Stomach smooth muscle (tissue), 2 donors: ENCODE measurements around the gene CADPS.

Source experiments
- H3K27ac ChIP-seq: one replicate; pipeline ENCODE4 v1.7.0; 2013; ENCODE audit warnings: mild to moderate bottlenecking, low read length, inconsistent platforms
- H3K27me3 ChIP-seq, 2 donors: one replicate each; pipeline ENCODE4 v1.7.0; 2013; ENCODE audit warnings: low read length in 2 of 2; ENCODE audit not compliant: insufficient read depth in 2 of 2, control insufficient read depth in 1 of 2
- H3K36me3 ChIP-seq, 2 donors: one replicate each; pipeline ENCODE4 v1.7.0; 2013; ENCODE audit warnings: low read length in 2 of 2; ENCODE audit not compliant: control insufficient read depth in 2 of 2, insufficient read depth in 2 of 2
- H3K4me1 ChIP-seq: one replicate; pipeline ENCODE4 v1.7.0; 2013; ENCODE audit warnings: low read length; ENCODE audit not compliant: control insufficient read depth, insufficient read depth
- H3K4me3 ChIP-seq, 2 donors: one replicate each; pipeline ENCODE4 v1.7.0; 2013; ENCODE audit warnings: low read length in 2 of 2
- H3K9ac ChIP-seq, 2 donors: one replicate each; pipeline ENCODE4 v1.7.0; 2013; ENCODE audit warnings: low read length in 2 of 2, mild to moderate bottlenecking in 1 of 2
- H3K9me3 ChIP-seq, 2 donors: one replicate each; pipeline ENCODE4 v1.7.0; 2013; ENCODE audit warnings: low read length in 2 of 2; ENCODE audit not compliant: control insufficient read depth in 2 of 2
- donor health status: healthy.
- donor health status: Pancreatic carcinoma.

CADPS gene

DNA sequence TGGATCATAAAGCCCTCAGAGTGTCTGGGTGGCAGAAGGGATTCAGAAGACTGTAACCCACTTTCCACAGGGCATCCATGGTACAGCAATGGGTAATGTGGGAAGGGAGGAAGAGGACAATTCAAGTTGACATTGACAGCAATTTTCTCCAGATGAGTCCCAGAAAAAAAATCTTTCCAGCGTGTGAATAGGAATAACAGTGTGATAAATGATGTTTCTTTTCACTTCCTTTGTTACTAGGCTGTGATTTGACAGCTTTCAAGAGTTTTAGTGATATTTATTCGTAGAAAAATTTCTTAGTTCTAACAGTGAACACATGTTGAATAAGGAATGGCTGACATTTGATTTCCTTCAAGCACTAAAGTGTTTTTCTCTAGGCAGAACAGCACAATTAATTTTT, 186.4 kb downstream of the CADPS start:
- peak overlapping the region; percentile 12 for H3K27ac ChIP-seq
- H3K4me3 ChIP-seq: no peak overlapping the region
- H3K9me3 ChIP-seq: no peaks in the 10 kb centered on the region
- H3K4me1 ChIP-seq: peaks cover 4% of the 10 kb centered on the region
- no peak overlapping the region for H3K9ac ChIP-seq
- H3K27me3 ChIP-seq: no peaks in the 10 kb centered on the region
- no peaks in the 10 kb centered on the region for H3K36me3 ChIP-seq

- peaks cover 4% of the 10 kb centered on the region for H3K4me1 ChIP-seq
- no peak overlapping the region for H3K9ac ChIP-seq
- peak overlapping the region; percentile 12 for H3K27ac ChIP-seq
- no peaks in the 10 kb centered on the region for H3K27me3 ChIP-seq
- no peak overlapping the region for H3K4me3 ChIP-seq
- H3K9me3 ChIP-seq: no peaks in the 10 kb centered on the region
- H3K36me3 ChIP-seq: no peaks in the 10 kb centered on the region
These were observed 187.2 kb downstream of the CADPS start for GRCh38 chr3:62688050-62688449.

DNA sequence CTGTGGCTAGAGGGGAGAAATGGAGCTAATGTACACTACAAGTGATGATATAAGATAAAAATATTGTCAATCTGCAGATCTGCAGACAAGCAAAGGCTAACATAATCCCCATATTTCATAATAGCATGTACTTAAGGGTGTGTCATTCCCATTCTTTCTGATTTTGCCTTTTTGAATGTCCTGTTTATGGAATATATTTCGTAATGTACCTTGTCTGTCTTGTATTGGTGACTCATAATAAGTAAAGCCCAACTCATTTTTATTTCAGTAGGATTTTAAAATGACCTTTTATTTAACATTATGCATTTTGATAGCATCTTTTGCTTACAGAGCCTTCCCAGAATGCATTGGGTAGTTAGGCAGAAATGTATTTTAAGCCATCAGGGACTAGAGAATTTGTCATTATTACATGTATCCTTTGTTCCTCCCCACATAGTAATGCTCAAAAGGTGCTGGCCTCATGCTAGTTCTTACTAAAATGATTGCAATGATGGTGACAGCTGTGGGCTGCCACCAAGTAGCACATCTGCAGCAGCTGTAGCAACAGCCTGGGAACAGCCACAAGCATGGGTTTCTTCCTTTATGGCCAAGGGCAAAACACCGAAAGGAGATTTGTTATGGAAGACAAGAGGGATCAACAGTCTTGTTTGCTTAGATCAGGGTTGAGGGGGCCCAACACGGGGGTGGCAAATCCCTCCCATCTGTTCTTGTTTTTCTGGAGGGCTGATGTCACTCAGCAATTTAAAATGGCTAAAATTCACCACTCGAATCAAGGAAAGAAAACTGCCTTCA, 188.5 kb downstream of the CADPS start:
- Histone ChIP-seq H3K4me3 (no peak overlapping the region), H3K4me1 (peaks cover 4% of the 10 kb centered on the region), H3K36me3 (no peaks in the 10 kb centered on the region), H3K27ac (no peak overlapping the region), H3K27me3 (no peaks in the 10 kb centered on the region), H3K9me3 (no peaks in the 10 kb centered on the region), H3K9ac (no peak overlapping the region)

GRCh38 chr3:62682826-62683225, 192.4 kb downstream of the CADPS start:
- Histone ChIP-seq H3K4me1 (no peaks in the 10 kb centered on the region), H3K4me3 (no peak overlapping the region), H3K36me3 (no peaks in the 10 kb centered on the region), H3K27ac (no peak overlapping the region), H3K27me3 (no peaks in the 10 kb centered on the region), H3K9ac (no peak overlapping the region), H3K9me3 (no peaks in the 10 kb centered on the region)

DNA sequence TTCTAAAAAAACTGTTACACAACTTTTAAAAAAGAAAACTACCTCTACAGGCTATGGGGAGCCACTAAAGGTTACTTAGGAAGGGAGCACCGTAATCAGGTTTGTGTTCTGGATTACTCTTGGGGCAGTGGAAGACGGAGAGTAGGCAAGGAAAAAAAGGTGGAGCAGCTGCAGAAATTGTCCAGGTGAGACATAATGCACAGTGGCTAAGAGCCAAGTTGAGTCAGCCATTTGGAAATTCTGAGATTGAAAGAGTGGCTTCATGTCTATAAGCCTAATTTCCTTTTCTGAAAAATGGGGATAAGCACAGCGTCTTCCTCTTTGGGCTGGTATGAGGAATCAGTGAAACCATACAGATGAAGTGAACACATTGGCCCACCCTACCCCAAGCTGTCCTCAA, 195.2 kb downstream of the CADPS start:
- no peak overlapping the region for H3K4me3 ChIP-seq
- H3K27me3 ChIP-seq: no peaks in the 10 kb centered on the region
- H3K36me3 ChIP-seq: no peaks in the 10 kb centered on the region
- no peaks in the 10 kb centered on the region for H3K9me3 ChIP-seq
- H3K9ac ChIP-seq: no peak overlapping the region
- no peak overlapping the region for H3K27ac ChIP-seq
- H3K4me1 ChIP-seq: no peaks in the 10 kb centered on the region

GRCh38 chr3:62678841-62679240, 196.4 kb downstream of the CADPS start:
- Histone ChIP-seq H3K9me3 (no peaks in the 10 kb centered on the region), H3K27me3 (no peaks in the 10 kb centered on the region), H3K4me1 (no peaks in the 10 kb centered on the region), H3K9ac (no peak overlapping the region), H3K4me3 (no peak overlapping the region), H3K27ac (no peak overlapping the region), H3K36me3 (no peaks in the 10 kb centered on the region)

GRCh38 chr3:62677926-62678325, 197.3 kb downstream of the CADPS start:
- no peak overlapping the region for H3K9ac ChIP-seq
- H3K27ac ChIP-seq: no peak overlapping the region
- no peaks in the 10 kb centered on the region for H3K36me3 ChIP-seq
- H3K4me1 ChIP-seq: no peaks in the 10 kb centered on the region
- H3K9me3 ChIP-seq: no peaks in the 10 kb centered on the region
- H3K4me3 ChIP-seq: no peak overlapping the region
- no peaks in the 10 kb centered on the region for H3K27me3 ChIP-seq

- Histone ChIP-seq H3K27ac (no peak overlapping the region), H3K36me3 (no peaks in the 10 kb centered on the region), H3K27me3 (no peaks in the 10 kb centered on the region), H3K9ac (no peak overlapping the region), H3K4me3 (no peak overlapping the region), H3K9me3 (no peaks in the 10 kb centered on the region), H3K4me1 (no peaks in the 10 kb centered on the region)
These were observed 198.4 kb downstream of the CADPS start for GRCh38 chr3:62676689-62677271.

DNA sequence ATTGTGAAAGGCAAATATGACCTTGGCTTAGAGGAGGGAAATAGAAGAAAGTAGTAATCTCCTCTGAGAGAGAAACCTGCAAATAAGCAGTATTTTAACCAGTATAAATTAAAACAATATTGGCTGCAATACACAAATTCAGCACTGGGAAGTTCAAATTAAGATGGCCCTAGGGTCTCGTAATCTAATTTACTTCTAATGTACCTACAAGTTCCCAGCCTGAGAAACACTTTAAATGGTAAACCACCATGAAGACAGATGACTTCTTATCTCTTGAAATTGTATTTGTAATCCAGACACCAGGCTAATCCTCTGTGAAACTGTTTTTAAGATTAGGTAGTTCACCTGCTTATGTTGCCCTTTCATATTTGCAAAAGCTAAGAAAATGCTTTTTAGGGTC, 199.7 kb downstream of the CADPS start:
- Histone ChIP-seq H3K9ac (no peak overlapping the region), H3K36me3 (no peaks in the 10 kb centered on the region), H3K9me3 (no peaks in the 10 kb centered on the region), H3K27me3 (no peaks in the 10 kb centered on the region), H3K4me3 (no peak overlapping the region), H3K27ac (no peak overlapping the region), H3K4me1 (no peaks in the 10 kb centered on the region)

DNA sequence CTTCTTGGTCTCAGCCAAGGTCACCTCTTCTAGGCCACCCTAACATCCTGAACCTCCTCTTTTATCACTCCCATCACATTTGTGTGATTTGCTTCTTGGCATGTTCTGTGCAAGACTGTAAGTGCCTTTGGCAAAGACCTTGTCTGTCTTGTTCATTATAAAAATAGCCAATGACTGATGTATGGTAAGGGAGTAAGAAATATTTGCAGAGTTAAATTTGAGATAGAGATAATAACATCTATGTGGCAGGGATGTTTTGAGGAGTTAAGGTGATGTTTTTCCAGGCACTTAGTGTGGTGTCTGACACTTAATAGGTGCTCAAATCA, 202.3 kb downstream of the CADPS start:
- no peaks in the 10 kb centered on the region for H3K36me3 ChIP-seq
- no peak overlapping the region for H3K4me3 ChIP-seq
- no peaks in the 10 kb centered on the region for H3K27me3 ChIP-seq
- no peak overlapping the region for H3K27ac ChIP-seq
- no peaks in the 10 kb centered on the region for H3K4me1 ChIP-seq
- H3K9ac ChIP-seq: no peak overlapping the region
- H3K9me3 ChIP-seq: no peaks in the 10 kb centered on the region

GRCh38 chr3:62672270-62672987, 202.8 kb downstream of the CADPS start:
- no peak overlapping the region for H3K4me3 ChIP-seq
- H3K36me3 ChIP-seq: no peaks in the 10 kb centered on the region
- no peaks in the 10 kb centered on the region for H3K4me1 ChIP-seq
- H3K9me3 ChIP-seq: no peaks in the 10 kb centered on the region
- H3K27me3 ChIP-seq: no peaks in the 10 kb centered on the region
- H3K9ac ChIP-seq: no peak overlapping the region
- no peak overlapping the region for H3K27ac ChIP-seq
